ENCODE data around the gene C1QTNF3.
"Not testable (repeated sequence)": the region's sequence is repeated elsewhere in the genome, so short reads cannot be mapped to it uniquely, and the experiment has no call there.

C1QTNF3 gene

DNA sequence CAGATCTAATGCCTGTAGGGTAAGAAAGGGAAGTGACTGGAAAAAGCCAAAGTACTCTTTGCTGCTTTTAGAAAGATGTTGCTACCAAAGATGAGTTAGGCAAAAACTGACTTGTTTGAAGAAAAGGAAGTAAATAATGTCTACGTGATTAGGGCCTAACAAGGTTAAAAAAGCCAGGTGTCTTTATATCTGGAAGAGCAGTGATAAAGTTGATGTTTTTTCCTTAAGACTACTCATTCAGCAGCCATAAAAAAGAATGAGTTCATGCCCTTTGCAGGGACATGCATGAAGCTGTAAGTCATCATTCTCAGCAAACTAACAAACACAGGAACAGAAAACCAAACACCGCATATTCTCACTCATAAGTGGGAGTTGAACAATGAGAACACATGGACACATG lies 21.7 kb downstream of the C1QTNF3 start:
- DNase-seq (ENCODE audit: low read depth): no peak

DNA sequence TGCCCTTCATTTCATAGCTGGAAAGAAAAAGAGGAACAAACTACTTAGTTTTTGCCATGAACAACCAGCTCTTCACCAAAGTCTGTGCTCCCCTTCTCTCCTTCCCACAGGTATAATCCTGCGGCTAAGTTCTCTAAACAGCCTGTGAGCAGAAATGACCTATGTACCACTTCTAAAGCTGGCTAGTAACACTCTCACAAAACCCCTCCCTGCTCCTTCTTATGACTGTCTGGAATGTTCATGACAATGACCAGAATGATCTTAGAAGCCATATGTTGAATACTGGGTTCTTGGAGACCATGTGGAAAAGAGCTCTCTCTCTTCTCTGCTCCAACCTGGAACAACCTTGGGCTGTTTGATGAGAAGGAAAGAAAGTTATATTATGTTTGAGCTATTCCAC lies 22.3 kb downstream of the C1QTNF3 start:
- DNase-seq (ENCODE audit: low read depth): no peak

DNA sequence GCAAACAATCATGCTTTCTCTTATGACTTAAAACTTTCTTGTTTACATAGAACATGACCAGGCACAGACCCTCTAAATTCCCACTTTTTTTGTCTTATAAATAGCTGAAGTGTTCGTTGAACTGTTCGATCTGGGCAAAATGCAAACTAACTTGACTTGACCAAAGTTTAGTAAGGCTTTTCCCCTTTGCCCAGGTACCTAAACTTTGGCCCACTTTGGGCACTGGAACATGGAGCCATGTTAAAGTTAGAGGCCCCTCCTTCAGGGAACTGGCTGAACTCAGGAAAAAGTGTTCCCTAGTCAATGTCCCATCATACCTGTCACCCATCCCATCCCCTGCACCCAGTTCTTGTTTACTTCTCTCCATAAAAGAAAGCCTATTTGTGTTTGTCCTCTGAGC lies 25.8 kb downstream of the C1QTNF3 start:
- DNase-seq (ENCODE audit: low read depth): no peak

- no peak for DNase-seq (ENCODE audit: low read depth)
Measured at GRCh38 chr5:34016750-34017149, 26.3 kb downstream of the C1QTNF3 start.

GRCh38 chr5:34016222-34016621 lies 26.8 kb downstream of the C1QTNF3 start:
- DNase-seq (ENCODE audit: low read depth): no peak

DNA sequence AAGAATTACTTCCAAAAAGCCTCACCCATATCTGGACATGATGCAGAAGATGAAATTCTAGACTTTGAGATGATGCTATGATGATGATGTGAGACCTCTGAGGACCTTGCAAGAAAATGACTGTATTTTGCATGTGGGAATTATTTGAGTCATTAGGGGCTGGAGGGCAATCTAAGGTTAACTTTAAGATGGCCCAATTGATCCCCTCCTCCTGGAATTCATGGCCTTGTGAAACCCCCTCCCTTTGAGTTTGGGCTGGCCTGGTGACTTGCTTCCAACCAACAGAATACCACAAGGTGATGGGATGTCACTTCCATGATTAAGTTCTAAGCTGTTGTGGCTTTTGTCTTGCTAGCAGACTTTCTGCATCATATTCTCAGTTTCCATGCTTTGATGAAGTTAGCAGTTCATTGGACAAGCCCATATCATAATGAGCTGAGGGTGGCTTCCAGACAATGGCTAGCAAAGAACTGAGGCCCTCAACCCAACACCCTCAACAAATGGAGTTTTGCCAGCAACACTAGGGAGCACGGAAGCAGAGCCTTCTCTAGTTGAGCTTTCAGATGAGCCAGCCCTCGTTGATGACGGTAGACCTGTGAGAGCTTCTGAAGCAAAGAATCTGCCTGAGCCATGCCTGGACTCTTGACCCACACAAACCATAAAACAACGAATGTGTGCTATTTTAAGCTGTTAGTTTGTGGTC lies 27.7 kb downstream of the C1QTNF3 start:
- DNase-seq (ENCODE audit: low read depth): no peak

DNA sequence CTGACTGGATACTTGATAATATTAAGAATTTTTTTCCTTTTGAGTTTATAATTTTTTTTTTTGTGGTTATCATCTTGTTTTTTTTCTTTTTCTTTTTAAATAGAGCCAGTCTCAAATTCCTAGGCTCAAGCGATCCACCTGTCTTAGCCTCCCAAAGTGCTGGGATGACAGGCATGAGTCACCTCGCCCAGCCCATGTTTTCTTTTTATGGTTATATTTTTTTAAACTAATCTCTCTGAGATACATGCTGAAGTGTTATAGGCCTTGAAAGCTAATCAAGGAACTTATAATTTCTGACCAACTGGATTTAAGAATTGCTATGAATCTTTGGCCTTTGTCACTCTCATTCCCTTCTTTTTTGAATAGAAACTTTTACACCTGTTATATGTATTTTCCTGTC lies 28.4 kb downstream of the C1QTNF3 start:
- DNase-seq (ENCODE audit: low read depth): no peak

- no peak for DNase-seq (ENCODE audit: low read depth)
Measured at GRCh38 chr5:34013547-34013946, 29.5 kb downstream of the C1QTNF3 start.

DNA sequence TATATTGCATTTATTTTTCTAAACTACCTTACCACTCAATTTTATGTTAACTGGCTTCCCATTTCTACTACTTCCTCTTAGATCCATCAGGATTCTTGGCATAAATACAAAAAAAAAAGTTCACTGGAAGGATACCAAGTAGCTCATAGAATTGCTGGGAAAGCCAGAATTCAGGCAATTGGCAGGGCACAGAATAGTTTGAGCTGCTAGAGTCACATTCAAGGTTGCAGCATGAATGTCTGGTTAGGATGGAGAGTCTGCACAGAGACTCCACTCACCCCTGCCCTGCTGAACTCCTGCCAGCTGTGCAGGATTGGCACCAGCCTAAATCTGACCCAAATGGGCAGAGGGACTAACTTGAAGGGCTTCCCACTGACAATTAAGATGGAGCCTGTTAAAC lies 30.2 kb downstream of the C1QTNF3 start:
- no peak for DNase-seq (ENCODE audit: low read depth)

DNA sequence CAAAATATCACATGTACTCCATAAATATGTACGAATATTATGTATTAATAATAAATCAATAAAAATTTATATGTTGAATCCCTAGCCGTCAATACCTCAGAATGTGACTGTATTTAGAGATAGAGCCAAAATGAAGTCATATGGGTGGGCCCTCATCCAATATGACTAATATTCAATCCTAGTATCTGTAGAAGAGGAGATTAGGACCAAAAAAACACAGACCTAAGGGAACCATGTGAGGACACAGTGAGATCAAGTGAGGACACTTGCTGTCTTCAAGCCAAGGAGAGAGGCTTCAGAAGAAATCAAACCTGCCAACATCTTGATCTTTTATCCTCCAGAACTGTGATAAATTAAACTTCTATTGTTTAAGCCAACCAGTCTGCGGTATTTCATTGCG lies 31.5 kb downstream of the C1QTNF3 start:
- no peak for DNase-seq (ENCODE audit: low read depth)

DNA sequence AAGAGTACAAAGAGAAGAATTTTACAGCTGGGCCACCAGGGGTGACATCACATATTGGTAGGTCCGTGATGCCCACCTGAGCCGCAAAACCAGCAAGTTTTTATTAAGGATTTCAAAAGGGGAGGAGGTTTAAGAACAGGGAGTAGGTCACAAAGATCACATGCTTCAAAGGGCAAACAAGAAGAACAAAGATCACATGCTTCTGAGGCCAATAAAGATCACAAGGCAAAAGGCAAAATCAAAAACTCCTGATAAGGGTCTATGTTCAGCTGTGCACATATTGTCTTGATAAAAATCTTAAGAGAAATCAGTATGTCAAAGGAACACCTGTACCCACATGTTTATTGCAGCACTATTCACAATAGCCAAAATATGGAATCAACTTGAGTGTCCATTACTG lies 32.9 kb downstream of the C1QTNF3 start:
- not testable (repeated sequence) for DNase-seq (ENCODE audit: low read depth)

DNA sequence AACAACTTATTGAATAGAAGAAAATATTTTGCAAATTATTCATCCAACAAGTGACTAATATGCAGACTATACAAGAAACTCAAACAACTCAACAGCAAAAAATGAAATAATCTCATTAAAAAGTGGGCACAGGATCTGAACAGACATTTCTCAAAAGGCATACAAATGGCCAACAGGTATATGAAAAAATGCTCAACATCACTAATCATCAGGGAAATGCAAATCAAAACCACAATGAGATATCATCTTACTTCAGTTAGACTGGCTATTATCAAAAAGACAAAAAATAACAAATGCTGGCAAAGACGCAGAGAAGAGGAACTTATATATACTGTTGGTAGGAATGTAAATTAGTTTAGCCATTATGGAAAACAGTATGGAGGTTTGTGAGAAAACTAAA lies 33.4 kb downstream of the C1QTNF3 start:
- no peak for DNase-seq (ENCODE audit: low read depth)

- DNase-seq (ENCODE audit: low read depth): no peak
Measured at GRCh38 chr5:34008802-34009201, 34.2 kb downstream of the C1QTNF3 start.

DNA sequence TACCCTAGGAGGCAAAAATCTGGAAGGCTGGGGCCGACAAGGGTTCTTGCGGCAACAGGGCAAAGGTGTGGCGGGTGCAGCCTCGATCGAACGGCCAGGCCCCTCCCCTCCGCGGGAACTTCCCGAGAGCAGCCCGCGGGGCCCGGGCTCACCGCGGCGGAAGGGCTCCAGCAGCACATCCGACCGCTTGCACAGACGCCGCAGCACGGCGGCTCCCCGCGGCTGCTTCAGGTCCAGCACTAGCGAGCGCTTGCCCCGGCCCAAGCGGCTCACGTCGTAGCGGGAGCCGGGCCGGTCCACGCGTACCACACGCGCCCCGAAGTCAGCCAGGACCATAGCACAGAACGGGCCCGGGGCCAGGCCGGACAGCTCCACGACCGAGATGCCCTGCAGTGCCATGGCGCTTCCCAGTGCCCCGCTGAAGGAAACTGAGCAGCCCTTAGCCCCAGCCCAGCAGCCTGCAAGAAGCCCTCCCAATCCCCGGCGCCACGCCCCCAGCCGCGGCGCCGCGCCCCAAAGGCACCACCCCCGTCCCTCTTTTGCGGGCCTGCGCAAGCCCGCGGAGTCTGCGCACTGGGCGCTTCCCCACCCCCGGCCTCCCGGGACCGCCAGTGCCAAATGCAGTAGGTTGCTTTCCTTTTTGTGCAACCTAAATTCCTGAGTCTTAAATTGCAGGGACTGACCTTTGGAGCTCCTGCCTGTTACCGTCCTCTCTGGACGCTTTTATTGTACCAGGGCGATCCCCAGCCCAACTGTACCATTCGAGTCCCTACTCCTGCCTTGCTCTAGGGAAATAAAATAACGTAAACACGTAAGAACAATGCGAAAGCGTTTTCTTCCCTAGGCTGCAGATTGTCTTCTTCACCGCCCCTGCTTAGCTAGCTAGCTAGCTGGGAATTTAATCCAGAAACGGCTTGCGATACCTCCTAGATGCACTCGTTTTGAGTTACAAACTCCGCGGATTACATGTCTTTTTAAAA lies 35.1 kb downstream of the C1QTNF3 start, which contains the start of gene AMACR:
Gene AMACR (minus strand): TSS at position 430 of the 980 bp plus-strand sequence. CDS start 31 bp downstream, at position 399.
- DNase-seq (ENCODE audit: low read depth): peak; percentile 79

GRCh38 chr5:34007201-34007620 lies 35.8 kb downstream of the C1QTNF3 start:
- DNase-seq (ENCODE audit: low read depth): no peak

GRCh38 chr5:34005681-34006080 lies 37.3 kb downstream of the C1QTNF3 start:
- no peak for DNase-seq (ENCODE audit: low read depth)

GRCh38 chr5:34005211-34005610 lies 37.8 kb downstream of the C1QTNF3 start:
- DNase-seq (ENCODE audit: low read depth): no peak

DNA sequence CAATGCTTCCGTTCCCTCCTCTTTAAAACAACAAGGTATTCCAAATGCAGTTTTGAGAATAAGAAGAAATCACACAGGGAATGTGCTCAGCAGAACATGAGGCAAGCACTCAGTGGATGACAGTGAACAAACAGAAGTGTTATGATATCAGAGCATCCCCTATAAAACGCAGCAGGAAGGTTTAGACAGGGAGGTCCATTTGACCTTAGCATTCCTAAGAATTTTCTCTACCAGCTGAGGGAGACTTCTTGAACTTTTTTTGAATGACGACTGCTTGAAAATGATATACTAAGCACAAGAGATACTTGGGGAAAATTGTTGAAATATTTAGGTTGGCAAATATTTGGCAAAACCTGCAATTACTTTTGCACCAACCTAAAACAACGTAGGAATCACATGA lies 39.1 kb downstream of the C1QTNF3 start:
- DNase-seq (ENCODE audit: low read depth): no peak

DNA sequence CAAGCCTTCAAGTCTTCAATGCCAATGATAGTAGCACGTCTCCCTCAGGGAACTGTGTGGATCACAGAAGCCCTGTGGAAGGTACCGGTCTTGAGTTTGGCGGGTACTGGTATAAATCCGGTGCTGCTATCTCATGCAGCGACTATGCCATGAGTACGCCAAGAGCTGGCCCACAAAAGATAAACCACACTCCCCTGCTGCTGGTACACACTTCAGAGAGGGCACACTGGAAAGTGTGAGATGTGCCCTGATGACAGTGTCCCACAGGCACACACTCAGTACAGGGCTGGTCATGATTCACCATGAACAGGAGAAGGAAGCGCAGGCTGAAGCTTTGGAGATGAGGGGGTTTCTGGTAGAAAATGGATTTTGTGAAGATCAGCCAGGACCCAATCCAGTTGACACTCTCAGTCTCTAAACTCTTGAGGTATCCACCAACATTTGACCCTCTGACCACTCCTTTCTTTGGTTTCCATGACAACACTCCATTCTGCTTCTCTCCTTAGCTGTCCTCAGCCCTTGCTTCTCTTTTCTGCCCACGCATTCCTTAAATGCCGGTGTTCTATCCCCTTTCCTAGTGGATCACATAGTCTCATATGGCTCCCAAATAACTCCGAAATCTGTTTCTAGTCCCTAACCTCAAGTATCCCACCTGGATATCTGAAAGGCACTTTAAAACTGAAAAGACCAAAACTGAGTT lies 40.2 kb downstream of the C1QTNF3 start:
- DNase-seq (ENCODE audit: low read depth): no peak

- DNase-seq (ENCODE audit: low read depth): no peak
Measured at GRCh38 chr5:34001241-34001841, 41.7 kb downstream of the C1QTNF3 start.

GRCh38 chr5:33999978-34000377 lies 43.0 kb downstream of the C1QTNF3 start:
- no peak for DNase-seq (ENCODE audit: low read depth)
